MM.1S (cell line): ENCODE data around the gene NUMB.

Source experiments
- DNase-seq: peaks from one replicate; pipeline ENCODE4 v3.0.0-alpha.2; 2015
- H2AFZ ChIP-seq: fragments of 300-600 bp; sonication (generic); 2 replicates; pipeline ENCODE4 v1.6.0; 2016; ENCODE audit warnings: antibody characterized with exemption, low read length
- H3F3A ChIP-seq: fragments of 300-600 bp; sonication (generic); 2 replicates; pipeline ENCODE4 v1.6.1; 2016; ENCODE audit warnings: mild to moderate bottlenecking, antibody characterized with exemption, low read length, moderate library complexity, mixed read lengths; ENCODE audit not compliant: insufficient read depth
- H3K27ac ChIP-seq: fragments of 300-600 bp; sonication (generic); 2 replicates; pipeline ENCODE4 v1.5.1; 2016; ENCODE audit warnings: mild to moderate bottlenecking, low read length
- H3K27me3 ChIP-seq: fragments of 300-600 bp; sonication (generic); replicated peaks from 2 replicates; pipeline ENCODE4 v1.6.0; 2016; ENCODE audit warnings: low read length; ENCODE audit not compliant: insufficient read depth
- H3K36me3 ChIP-seq: fragments of 300-600 bp; sonication (generic); replicated peaks from 2 replicates; pipeline ENCODE4 v1.6.1; 2016; ENCODE audit warnings: mild to moderate bottlenecking, low read length, mixed read lengths; ENCODE audit not compliant: insufficient read depth
- H3K4me1 ChIP-seq: fragments of 300-600 bp; sonication (generic); 2 replicates; pipeline ENCODE4 v1.6.1; 2016; ENCODE audit warnings: low read length, mixed read lengths
- H3K4me2 ChIP-seq: fragments of 300-600 bp; sonication (generic); 2 replicates; pipeline ENCODE4 v1.6.0; 2016; ENCODE audit warnings: low read depth, low read length
- H3K4me3 ChIP-seq: fragments of 300-600 bp; sonication (generic); 2 replicates; pipeline ENCODE4 v1.5.1; 2016; ENCODE audit warnings: low read length, mixed read lengths
- H3K79me2 ChIP-seq: fragments of 300-600 bp; sonication (generic); 2 replicates; pipeline ENCODE4 v1.6.1; 2016; ENCODE audit warnings: mixed run types, low read length, mixed read lengths
- H3K9ac ChIP-seq: fragments of 300-600 bp; sonication (generic); 2 replicates; pipeline ENCODE4 v1.6.1; 2016; ENCODE audit warnings: low read length, mixed read lengths
- H3K9me2 ChIP-seq: fragments of 300-600 bp; sonication (generic); replicated peaks from 2 replicates; pipeline ENCODE4 v1.6.1; 2016; ENCODE audit warnings: mild to moderate bottlenecking, low read length, mixed read lengths; ENCODE audit not compliant: insufficient read depth
- H3K9me3 ChIP-seq: fragments of 300-600 bp; sonication (generic); replicated peaks from 2 replicates; pipeline ENCODE4 v1.6.1; 2016; ENCODE audit warnings: mild to moderate bottlenecking, low read length, mixed read lengths; ENCODE audit not compliant: insufficient read depth
- H4K20me1 ChIP-seq: fragments of 300-600 bp; sonication (generic); 2 replicates; pipeline ENCODE4 v1.6.1; 2016; ENCODE audit warnings: mild to moderate bottlenecking, low read length, moderate library complexity, mixed read lengths; ENCODE audit not compliant: insufficient read depth
- CTCF ChIP-seq: fragments of 300-600 bp; sonication (generic); IDR thresholded peaks from 2 replicates; pipeline ENCODE4 v1.5.1; 2016; ENCODE audit warnings: antibody characterized with exemption, low read length, mixed read lengths
- EZH2 ChIP-seq: fragments of 300-600 bp; sonication (generic); optimal IDR thresholded peaks from 2 replicates; pipeline ENCODE3; 2017; ENCODE audit warnings: low read depth, mild to moderate bottlenecking, antibody characterized with exemption, low read length, mixed read lengths
- EZH2phosphoT487 ChIP-seq: fragments of 300-600 bp; sonication (generic); IDR thresholded peaks from 2 replicates; pipeline ENCODE4 v1.6.1; 2018; ENCODE audit warnings: antibody characterized with exemption, low read length

The NUMB gene

GRCh38 chr14:73248108-73248868 lies 210.1 kb downstream of the NUMB start:
- H2AFZ ChIP-seq, result no peak overlapping the region
- no peak overlapping the region for H3K4me3 ChIP-seq

GRCh38 chr14:73246387-73247150 lies 211.8 kb downstream of the NUMB start:
- H2AFZ ChIP-seq, result no peak overlapping the region
- H3K4me3 ChIP-seq, result no peak overlapping the region
- TF ChIP-seq CTCF (no peak), EZH2phosphoT487 (no peak), EZH2 (no peak)
- no peaks in the 10 kb centered on the region for H3K27me3 ChIP-seq
- no peaks in the 10 kb centered on the region for H3K36me3 ChIP-seq
- no peaks in the 10 kb centered on the region for H3K4me1 ChIP-seq
- H3F3A ChIP-seq, result no peaks in the 10 kb centered on the region
- H3K9ac ChIP-seq, result no peak overlapping the region
- H3K27ac ChIP-seq, result no peak overlapping the region
- peak overlapping the region; percentile 32; the same call in 1 of the 2 replicates for H3K4me2 ChIP-seq
- H4K20me1 ChIP-seq, result no peaks in the 10 kb centered on the region
- no peaks in the 10 kb centered on the region for H3K9me2 ChIP-seq
- DNase-seq, result no peak
- H3K79me2 ChIP-seq, result no peaks in the 10 kb centered on the region
- H3K9me3 ChIP-seq, result no peaks in the 10 kb centered on the region

More at GRCh38 chr14:73248108-73248868, 210.1 kb downstream of the NUMB start:
- H3K79me2 ChIP-seq, result no peaks in the 10 kb centered on the region
- no peaks in the 10 kb centered on the region for H3K4me1 ChIP-seq
- no peaks in the 10 kb centered on the region for H3K9me2 ChIP-seq
- DNase-seq, result no peak
- no peaks in the 10 kb centered on the region for H3F3A ChIP-seq
- TF ChIP-seq CTCF (no peak), EZH2 (no peak), EZH2phosphoT487 (no peak)
- H3K9ac ChIP-seq, result no peak overlapping the region
- no peaks in the 10 kb centered on the region for H3K27me3 ChIP-seq
- no peak overlapping the region for H3K27ac ChIP-seq
- no peaks in the 10 kb centered on the region for H3K36me3 ChIP-seq
- no peaks in the 10 kb centered on the region for H4K20me1 ChIP-seq
- no peaks in the 10 kb centered on the region for H3K9me3 ChIP-seq
- no peak overlapping the region for H3K4me2 ChIP-seq

- Histone ChIP-seq H3K79me2 (no peaks in the 10 kb centered on the region), H4K20me1 (no peaks in the 10 kb centered on the region), H3K9me2 (no peaks in the 10 kb centered on the region), H3K9me3 (no peaks in the 10 kb centered on the region), H3K27ac (no peak overlapping the region), H3K36me3 (no peaks in the 10 kb centered on the region), H3K4me3 (peak overlapping the region; percentile 37), H3K4me1 (no peaks in the 10 kb centered on the region), H3F3A (no peaks in the 10 kb centered on the region), H3K4me2 (peak overlapping the region; percentile 32; the same call in 1 of the 2 replicates), H3K9ac (no peak overlapping the region), H2AFZ (peak overlapping the region; percentile 53; the same call in 1 of the 2 replicates), H3K27me3 (no peaks in the 10 kb centered on the region)
- TF ChIP-seq CTCF (no peak), EZH2phosphoT487 (no peak), EZH2 (no peak)
- DNase-seq, result no peak
These were observed 212.6 kb downstream of the NUMB start for GRCh38 chr14:73245480-73246325.
